HEK293 (cell line): ENCODE measurements around the gene POU2AF1.
A peak's percentile ranks its signal among the peaks of the same experiment; 100 is the strongest.

Source experiments
- BCL11B ChIP-seq: fragments of 450-650 bp; formaldehyde crosslinking; IDR thresholded peaks from 2 replicates; pipeline ENCODE4 v1.5.1; 2016; ENCODE audit warnings: low read depth, missing biosample characterization, missing genetic modification characterization
- FEZF1 ChIP-seq: fragments of 450-650 bp; formaldehyde crosslinking; IDR thresholded peaks from 2 replicates; pipeline ENCODE4 v1.5.1; 2016; ENCODE audit warnings: missing biosample characterization, missing genetic modification characterization
- GLIS2 ChIP-seq: fragments of 450-650 bp; formaldehyde crosslinking; IDR thresholded peaks from 2 replicates; pipeline ENCODE4 v1.5.1; 2016; ENCODE audit warnings: missing biosample characterization, missing genetic modification characterization
- KLF16 ChIP-seq: fragments of 450-650 bp; formaldehyde crosslinking; IDR thresholded peaks from 2 replicates; pipeline ENCODE4 v1.5.1; 2017; ENCODE audit warnings: missing biosample characterization, missing genetic modification characterization
- KLF7 ChIP-seq: fragments of 450-650 bp; formaldehyde crosslinking; IDR thresholded peaks from 2 replicates; pipeline ENCODE4 v1.5.1; 2016; ENCODE audit warnings: missing biosample characterization, missing genetic modification characterization, borderline replicate concordance
- KLF8 ChIP-seq: fragments of 450-650 bp; formaldehyde crosslinking; IDR thresholded peaks from 2 replicates; pipeline ENCODE4 v1.5.1; 2016; ENCODE audit warnings: missing biosample characterization, missing genetic modification characterization
- MZF1 ChIP-seq: fragments of 450-650 bp; formaldehyde crosslinking; IDR thresholded peaks from 2 replicates; pipeline ENCODE4 v1.5.1; 2017; ENCODE audit warnings: missing biosample characterization, missing genetic modification characterization, borderline replicate concordance
- SP3 ChIP-seq: fragments of 450-650 bp; formaldehyde crosslinking; IDR thresholded peaks from 2 replicates; pipeline ENCODE4 v1.5.1; 2016; ENCODE audit warnings: missing biosample characterization, missing genetic modification characterization
- TRIM28 ChIP-seq: IDR thresholded peaks from 2 replicates; pipeline ENCODE4 v1.6.1; 2011; ENCODE audit warnings: low read length, control low read depth, borderline replicate concordance
- YY1 ChIP-seq: fragments of 450-650 bp; formaldehyde crosslinking; IDR thresholded peaks from 2 replicates; pipeline ENCODE4 v1.5.1; 2018; ENCODE audit warnings: missing biosample characterization, missing genetic modification characterization
- ZBTB44 ChIP-seq: fragments of 450-650 bp; IDR thresholded peaks from 2 replicates; pipeline ENCODE4 v1.5.1; 2018; ENCODE audit warnings: missing biosample characterization, mild to moderate bottlenecking, missing genetic modification characterization
- ZBTB48 ChIP-seq: fragments of 450-650 bp; formaldehyde crosslinking; IDR thresholded peaks from 2 replicates; pipeline ENCODE4 v1.5.1; 2016; ENCODE audit warnings: missing biosample characterization, missing genetic modification characterization
- ZBTB7A ChIP-seq: fragments of 450-650 bp; formaldehyde crosslinking; IDR thresholded peaks from 2 replicates; pipeline ENCODE4 v1.5.1; 2016; ENCODE audit warnings: low read depth, missing biosample characterization, missing genetic modification characterization
- ZEB2 ChIP-seq: fragments of 450-650 bp; formaldehyde crosslinking; IDR thresholded peaks from 2 replicates; pipeline ENCODE4 v1.5.1; 2016; ENCODE audit warnings: missing biosample characterization, missing genetic modification characterization
- ZIC2 ChIP-seq: fragments of 450-650 bp; formaldehyde crosslinking; IDR thresholded peaks from 2 replicates; pipeline ENCODE4 v1.5.1; 2016; ENCODE audit warnings: missing biosample characterization, missing genetic modification characterization
- ZNF10 ChIP-seq: fragments of 450-650 bp; formaldehyde crosslinking; IDR thresholded peaks from 2 replicates; pipeline ENCODE4 v1.5.1; 2017; ENCODE audit warnings: missing biosample characterization, missing genetic modification characterization
- ZNF24 ChIP-seq: fragments of 450-650 bp; formaldehyde crosslinking; IDR thresholded peaks from 2 replicates; pipeline ENCODE4 v1.5.1; 2016; ENCODE audit warnings: missing biosample characterization, missing genetic modification characterization
- ZNF266 ChIP-seq: fragments of 450-650 bp; formaldehyde crosslinking; IDR thresholded peaks from 2 replicates; pipeline ENCODE4 v1.5.1; 2016; ENCODE audit warnings: missing biosample characterization, missing genetic modification characterization, low read depth
- ZNF302 ChIP-seq: fragments of 450-650 bp; formaldehyde crosslinking; IDR thresholded peaks from 2 replicates; pipeline ENCODE4 v1.5.1; 2016; ENCODE audit warnings: missing biosample characterization, missing genetic modification characterization, low read depth
- ZNF433 ChIP-seq: fragments of 450-650 bp; formaldehyde crosslinking; IDR thresholded peaks from 2 replicates; pipeline ENCODE4 v1.5.1; 2016; ENCODE audit warnings: missing biosample characterization, missing genetic modification characterization, low read depth
- ZNF501 ChIP-seq: fragments of 450-650 bp; formaldehyde crosslinking; IDR thresholded peaks from 2 replicates; pipeline ENCODE4 v1.5.1; 2016; ENCODE audit warnings: missing biosample characterization, missing genetic modification characterization
- ZNF561 ChIP-seq: fragments of 450-650 bp; IDR thresholded peaks from 2 replicates; pipeline ENCODE4 v1.5.1; 2018; ENCODE audit warnings: missing biosample characterization, missing genetic modification characterization, borderline replicate concordance
- ZNF571 ChIP-seq: fragments of 450-650 bp; formaldehyde crosslinking; IDR thresholded peaks from 2 replicates; pipeline ENCODE4 v1.5.0; 2017; ENCODE audit warnings: missing biosample characterization, missing genetic modification characterization
- ZNF658 ChIP-seq: fragments of 450-650 bp; formaldehyde crosslinking; IDR thresholded peaks from 2 replicates; pipeline ENCODE4; 2016; ENCODE audit warnings: missing biosample characterization, missing genetic modification characterization
- ZSCAN18 ChIP-seq: fragments of 450-650 bp; formaldehyde crosslinking; IDR thresholded peaks from 2 replicates; pipeline ENCODE4 v1.5.1; 2016; ENCODE audit warnings: missing biosample characterization, missing genetic modification characterization
- ZSCAN30 ChIP-seq: fragments of 450-650 bp; IDR thresholded peaks from 2 replicates; pipeline ENCODE4 v1.5.1; 2018; ENCODE audit warnings: missing biosample characterization, mild to moderate bottlenecking, missing genetic modification characterization, moderate library complexity
- TF ChIP-seq, protein P1 (sequence below): fragments of 450-650 bp; formaldehyde crosslinking; IDR thresholded peaks from 2 replicates; pipeline ENCODE4 v1.5.1; 2017; ENCODE audit warnings: missing biosample characterization, missing genetic modification characterization
- TF ChIP-seq, protein P2 (sequence below): fragments of 450-650 bp; formaldehyde crosslinking; IDR thresholded peaks from 2 replicates; pipeline ENCODE4 v1.5.1; 2016; ENCODE audit warnings: missing biosample characterization, missing genetic modification characterization
- TF ChIP-seq, protein P3 (sequence below): fragments of 450-650 bp; formaldehyde crosslinking; conservative IDR thresholded peaks from 2 replicates; pipeline ENCODE4 v1.5.1; 2016; ENCODE audit warnings: low read depth, missing biosample characterization, missing genetic modification characterization

Gene POU2AF1

GRCh38 chr11:111336582-111337256 lies 42.4 kb downstream of the POU2AF1 start (continued):
- no peak for TF ChIP-seq BCL11B (tag by site-specific recombination)
- TF ChIP-seq, protein P1, sequence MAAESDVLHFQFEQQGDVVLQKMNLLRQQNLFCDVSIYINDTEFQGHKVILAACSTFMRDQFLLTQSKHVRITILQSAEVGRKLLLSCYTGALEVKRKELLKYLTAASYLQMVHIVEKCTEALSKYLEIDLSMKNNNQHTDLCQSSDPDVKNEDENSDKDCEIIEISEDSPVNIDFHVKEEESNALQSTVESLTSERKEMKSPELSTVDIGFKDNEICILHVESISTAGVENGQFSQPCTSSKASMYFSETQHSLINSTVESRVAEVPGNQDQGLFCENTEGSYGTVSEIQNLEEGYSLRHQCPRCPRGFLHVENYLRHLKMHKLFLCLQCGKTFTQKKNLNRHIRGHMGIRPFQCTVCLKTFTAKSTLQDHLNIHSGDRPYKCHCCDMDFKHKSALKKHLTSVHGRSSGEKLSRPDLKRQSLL (tag by site-specific recombination): peak; percentile 78; the same call in 1 of the 2 replicates
- TF ChIP-seq ZNF561: no peak; the same call in 1 of the 2 replicates
- no peak for TF ChIP-seq ZNF266 (tag by site-specific recombination)
- TF ChIP-seq ZNF302 (tag by site-specific recombination): no peak
- 0 out of 2 replicates have a peak, but pooled peaks have one; percentile 17 for TF ChIP-seq ZEB2
- no peak for TF ChIP-seq YY1 (tag by site-specific recombination)
- no peak for TF ChIP-seq ZNF501 (tag by site-specific recombination)
- no peak for TF ChIP-seq ZNF658
- peak; percentile 71 for TF ChIP-seq ZIC2 (tag by site-specific recombination)
- TF ChIP-seq ZSCAN30 (tag by site-specific recombination): no peak
- no peak for TF ChIP-seq SP3 (tag by site-specific recombination)
- no peak for TF ChIP-seq ZNF571 (tag by site-specific recombination)
- no peak for TF ChIP-seq KLF7 (tag by site-specific recombination)
- 0 out of 2 replicates have a peak, but pooled peaks have one; percentile 49 for TF ChIP-seq ZNF24
- TF ChIP-seq MZF1 (tag by site-specific recombination): peak; percentile 55; the same call in 1 of the 2 replicates
- TF ChIP-seq KLF8 (tag by site-specific recombination): no peak
- peak; percentile 91 for TF ChIP-seq ZBTB44 (tag by site-specific recombination)
- TF ChIP-seq KLF16 (tag by site-specific recombination): peak; percentile 73; the same call in 1 of the 2 replicates
- no peak for TF ChIP-seq ZNF433 (tag by site-specific recombination)
- TF ChIP-seq FEZF1: peak; percentile 15; the same call in 1 of the 2 replicates
- TF ChIP-seq, protein P2, sequence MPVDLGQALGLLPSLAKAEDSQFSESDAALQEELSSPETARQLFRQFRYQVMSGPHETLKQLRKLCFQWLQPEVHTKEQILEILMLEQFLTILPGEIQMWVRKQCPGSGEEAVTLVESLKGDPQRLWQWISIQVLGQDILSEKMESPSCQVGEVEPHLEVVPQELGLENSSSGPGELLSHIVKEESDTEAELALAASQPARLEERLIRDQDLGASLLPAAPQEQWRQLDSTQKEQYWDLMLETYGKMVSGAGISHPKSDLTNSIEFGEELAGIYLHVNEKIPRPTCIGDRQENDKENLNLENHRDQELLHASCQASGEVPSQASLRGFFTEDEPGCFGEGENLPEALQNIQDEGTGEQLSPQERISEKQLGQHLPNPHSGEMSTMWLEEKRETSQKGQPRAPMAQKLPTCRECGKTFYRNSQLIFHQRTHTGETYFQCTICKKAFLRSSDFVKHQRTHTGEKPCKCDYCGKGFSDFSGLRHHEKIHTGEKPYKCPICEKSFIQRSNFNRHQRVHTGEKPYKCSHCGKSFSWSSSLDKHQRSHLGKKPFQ: 0 out of 2 replicates have a peak, but pooled peaks have one; percentile 39
- TF ChIP-seq TRIM28: peak; percentile 50; the same call in 1 of the 2 replicates
- no peak for TF ChIP-seq ZNF10
- no peak for TF ChIP-seq ZBTB7A (tag by site-specific recombination)
- TF ChIP-seq, protein P3, sequence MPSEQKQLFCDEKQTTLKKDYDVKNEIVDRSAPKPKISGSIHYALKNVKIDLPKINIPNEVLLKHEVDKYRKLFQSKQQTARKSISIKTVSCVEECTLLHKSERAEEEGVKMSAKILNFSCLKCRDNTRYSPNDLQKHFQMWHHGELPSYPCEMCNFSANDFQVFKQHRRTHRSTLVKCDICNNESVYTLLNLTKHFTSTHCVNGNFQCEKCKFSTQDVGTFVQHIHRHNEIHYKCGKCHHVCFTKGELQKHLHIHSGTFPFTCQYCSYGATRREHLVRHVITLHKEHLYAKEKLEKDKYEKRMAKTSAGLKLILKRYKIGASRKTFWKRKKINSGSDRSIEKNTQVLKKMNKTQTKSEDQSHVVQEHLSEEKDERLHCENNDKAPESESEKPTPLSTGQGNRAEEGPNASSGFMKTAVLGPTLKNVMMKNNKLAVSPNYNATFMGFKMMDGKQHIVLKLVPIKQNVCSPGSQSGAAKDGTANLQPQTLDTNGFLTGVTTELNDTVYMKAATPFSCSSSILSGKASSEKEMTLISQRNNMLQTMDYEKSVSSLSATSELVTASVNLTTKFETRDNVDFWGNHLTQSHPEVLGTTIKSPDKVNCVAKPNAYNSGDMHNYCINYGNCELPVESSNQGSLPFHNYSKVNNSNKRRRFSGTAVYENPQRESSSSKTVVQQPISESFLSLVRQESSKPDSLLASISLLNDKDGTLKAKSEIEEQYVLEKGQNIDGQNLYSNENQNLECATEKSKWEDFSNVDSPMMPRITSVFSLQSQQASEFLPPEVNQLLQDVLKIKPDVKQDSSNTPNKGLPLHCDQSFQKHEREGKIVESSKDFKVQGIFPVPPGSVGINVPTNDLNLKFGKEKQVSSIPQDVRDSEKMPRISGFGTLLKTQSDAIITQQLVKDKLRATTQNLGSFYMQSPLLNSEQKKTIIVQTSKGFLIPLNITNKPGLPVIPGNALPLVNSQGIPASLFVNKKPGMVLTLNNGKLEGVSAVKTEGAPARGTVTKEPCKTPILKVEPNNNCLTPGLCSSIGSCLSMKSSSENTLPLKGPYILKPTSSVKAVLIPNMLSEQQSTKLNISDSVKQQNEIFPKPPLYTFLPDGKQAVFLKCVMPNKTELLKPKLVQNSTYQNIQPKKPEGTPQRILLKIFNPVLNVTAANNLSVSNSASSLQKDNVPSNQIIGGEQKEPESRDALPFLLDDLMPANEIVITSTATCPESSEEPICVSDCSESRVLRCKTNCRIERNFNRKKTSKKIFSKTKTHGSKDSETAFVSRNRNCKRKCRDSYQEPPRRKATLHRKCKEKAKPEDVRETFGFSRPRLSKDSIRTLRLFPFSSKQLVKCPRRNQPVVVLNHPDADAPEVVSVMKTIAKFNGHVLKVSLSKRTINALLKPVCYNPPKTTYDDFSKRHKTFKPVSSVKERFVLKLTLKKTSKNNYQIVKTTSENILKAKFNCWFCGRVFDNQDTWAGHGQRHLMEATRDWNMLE: peak; percentile 43; the same call in 1 of the 2 replicates
- TF ChIP-seq ZSCAN18 (tag by site-specific recombination): no peak
- TF ChIP-seq ZBTB48 (tag by site-specific recombination): peak; percentile 55; the same call in 1 of the 2 replicates
- no peak for TF ChIP-seq GLIS2 (tag by site-specific recombination)
